K562 (cell line): ENCODE measurements around the gene IGSF23. TPM values are rescaled to one million over a fixed set of nuclear protein-coding genes. Genes with fewer than 3 reads are reported as not detected.

Experiments
- ATAC-seq: fragments of 200-7000 bp; cut with Tn5 transposase; 3 replicates; pipeline ENCODE4 v1.9.1; 2020; ENCODE audit warnings: moderate library complexity
- BruUV-seq: library from RNA; stranded (reverse); fragments of 400-500 nt; replicated peaks from 2 replicates; lab custom pipeline; 2021; lab: Mats Ljungman, UMichigan
- CTCF ChIA-PET: fragments of 300-600 bp; formaldehyde crosslinking; extraction: SDS; loops from one replicate; lab custom pipeline; 2021; ENCODE audit warnings: low intra/inter-chr PET ratio; lab: Yijun Ruan, JAX
- POLR2A ChIA-PET: fragments of 300-600, 350-650 bp; sonication (Branson Sonifier 250); formaldehyde crosslinking; extraction: SDS; loops from one replicate; lab custom pipeline; 2021; ENCODE audit warnings: antibody characterized with exemption, inconsistent platforms; lab: Yijun Ruan, JAX
- DNase-seq, 4 experiments: peaks; one replicate each; pipeline versions ENCODE4 v3.0.0 to v3.0.0-alpha.2; 2011 to 2018; ENCODE audit warnings: low spot score in 3 of 4, mixed read lengths in 3 of 4; ENCODE audit errors: extremely low read depth in 1 of 4
- FAIRE-seq: peaks from 2 replicates; lab custom pipeline; 2011; peaks lifted over from hg19 to GRCh38; lab: Jason Lieb, UNC
- H2AFZ ChIP-seq: 2 replicates; pipeline ENCODE4 v1.6.0; 2011; ENCODE audit warnings: low read depth, low read length, control low read depth, inconsistent platforms
- H3K27ac ChIP-seq: fragments of 200-600 bp; 3 replicates; pipeline ENCODE4 v1.8.0; 2011; ENCODE audit warnings: low read depth, mild to moderate bottlenecking, control low read depth, inconsistent platforms, low read length, moderate library complexity, mixed read lengths; ENCODE audit errors: extremely low read depth
- H3K27me3 ChIP-seq, 2 experiments: fragments of 300-600 bp in 1 of 2; 2 replicates in 1 of 2; 3 replicates in 1 of 2; pipeline versions ENCODE4 v1.6.0 to v1.8.0; 2011; ENCODE audit warnings: inconsistent platforms in 2 of 2, low read length in 2 of 2, mild to moderate bottlenecking in 1 of 2, mixed read lengths in 1 of 2, moderate library complexity in 1 of 2; ENCODE audit not compliant: control insufficient read depth in 2 of 2, insufficient read depth in 2 of 2
- H3K36me3 ChIP-seq: fragments of 300-600 bp; 3 replicates; pipeline ENCODE4 v1.8.0; 2011; ENCODE audit warnings: mild to moderate bottlenecking, low read length, inconsistent platforms; ENCODE audit not compliant: control insufficient read depth, insufficient read depth
- H3K4me1 ChIP-seq, 2 experiments: fragments of 200-600 bp in 1 of 2; replicated peaks in 1 of 2; 2 replicates in 1 of 2; 3 replicates in 1 of 2; pipeline versions ENCODE4 v1.5.1 to v1.8.0; 2011; ENCODE audit warnings: inconsistent platforms in 2 of 2, low read length in 2 of 2, mild to moderate bottlenecking in 1 of 2, mixed read lengths in 1 of 2, moderate library complexity in 1 of 2; ENCODE audit not compliant: control insufficient read depth in 2 of 2, insufficient read depth in 2 of 2
- H3K4me2 ChIP-seq: 2 replicates; pipeline ENCODE4 v1.6.1; 2011; ENCODE audit warnings: low read length, control low read depth, inconsistent platforms, mixed read lengths; ENCODE audit not compliant: insufficient read depth
- H3K4me3 ChIP-seq: fragments of 200-600 bp; sonication (generic), shearing (Covaris generic); 2 replicates; pipeline ENCODE4 v1.5.1; 2016; ENCODE audit warnings: control low read depth, inconsistent platforms
- H3K79me2 ChIP-seq: fragments of 200-600 bp; 3 replicates; pipeline ENCODE4 v1.8.0; 2011; ENCODE audit warnings: low read length, inconsistent platforms; ENCODE audit not compliant: control insufficient read depth, insufficient read depth
- H3K9ac ChIP-seq, 2 experiments: 2 replicates each; pipeline versions ENCODE4 v1.6.0 to v1.6.1; 2011; ENCODE audit warnings: low read depth in 2 of 2, low read length in 2 of 2, control low read depth in 1 of 2, inconsistent platforms in 1 of 2, mild to moderate bottlenecking in 1 of 2, mixed read lengths in 1 of 2; ENCODE audit not compliant: insufficient read depth in 1 of 2
- H3K9me1 ChIP-seq: one replicate; pipeline ENCODE4 v1.6.0; 2011; ENCODE audit warnings: inconsistent platforms, mild to moderate bottlenecking, low read length, moderate library complexity; ENCODE audit not compliant: control insufficient read depth, insufficient read depth
- H3K9me3 ChIP-seq: replicated peaks from 2 replicates; pipeline ENCODE4 v1.5.1; 2011; ENCODE audit warnings: low read depth, low read length, inconsistent platforms; ENCODE audit not compliant: control insufficient read depth, insufficient read depth
- H4K20me1 ChIP-seq: replicated peaks from 2 replicates; pipeline ENCODE4 v1.6.1; 2011; ENCODE audit warnings: low read length, inconsistent platforms, mixed read lengths; ENCODE audit not compliant: control insufficient read depth, insufficient read depth
- BRD9 ChIP-seq: fragments of 450-650 bp; IDR thresholded peaks from 2 replicates; pipeline ENCODE4 v1.6.1; 2018; ENCODE audit warnings: low read depth; ENCODE audit not compliant: partially characterized antibody
- ERF ChIP-seq: fragments of 450-650 bp; formaldehyde crosslinking; IDR thresholded peaks from 2 replicates; pipeline ENCODE4 v1.4.0; 2020; ENCODE audit warnings: mild to moderate bottlenecking, mixed read lengths
- KDM2B ChIP-seq: fragments of 250-450 bp; sonication (Bioruptor Pico); IDR thresholded peaks from 2 replicates; pipeline ENCODE4 v1.8.0; 2021; ENCODE audit warnings: mild to moderate bottlenecking, moderate library complexity
- MAFK ChIP-seq: IDR thresholded peaks from 2 replicates; pipeline ENCODE4 v1.6.1; 2011; ENCODE audit warnings: low read length, improper control_type of control experiment
- NRF1 ChIP-seq, 2 experiments: fragments of 450-650 bp; IDR thresholded peaks in 1 of 2; conservative IDR thresholded peaks in 1 of 2; 2 replicates each; pipeline ENCODE4 v1.6.1; 2014; ENCODE audit warnings: mild to moderate bottlenecking in 2 of 2
- RAD21 ChIP-seq, 2 experiments: fragments of 250-450 bp in 1 of 2; fragments of 450-650 bp in 1 of 2; sonication (Bioruptor Pico) in 1 of 2; formaldehyde crosslinking in 1 of 2; IDR thresholded peaks in 1 of 2; conservative IDR thresholded peaks in 1 of 2; 2 replicates each; pipeline versions ENCODE4 v1.4.0 to v1.8.0; 2020 to 2022; ENCODE audit warnings: mild to moderate bottlenecking in 2 of 2, moderate library complexity in 1 of 2
- ZNF239 ChIP-seq: fragments of 250-450 bp; sonication (Bioruptor Pico); IDR thresholded peaks from 2 replicates; pipeline ENCODE4 v1.4.0; 2020; ENCODE audit warnings: mild to moderate bottlenecking
- ZNF347 ChIP-seq: fragments of 450-650 bp; formaldehyde crosslinking; IDR thresholded peaks from 2 replicates; pipeline ENCODE4 v1.4.0; 2020; ENCODE audit warnings: low read depth, mild to moderate bottlenecking, moderate library complexity
- ZNF780A ChIP-seq: fragments of 250-450 bp; sonication (Bioruptor Pico); IDR thresholded peaks from 2 replicates; pipeline ENCODE4 v1.5.0; 2021; ENCODE audit warnings: mild to moderate bottlenecking
- WGBS: fragments of 100-300 bp; shearing (Covaris generic); methylation state at CpG from one replicate; pipeline ENCODE4 v1.1.6; 2016; ENCODE audit warnings: low coverage, mixed read lengths; ENCODE audit not compliant: insufficient coverage; ENCODE audit errors: missing lambda C conversion rate; 5-methylcytosine and 5-hydroxymethylcytosine counted together
- in situ Hi-C: fragments of 300-500 bp; cut with MboI; formaldehyde crosslinking; loops from 4 replicates; pipeline ENCODE4 v1.15.0; 2018; ENCODE audit warnings: inconsistent platforms, mixed read lengths
- intact Hi-C: fragments of 100-400 bp; cut with micrococcal nuclease; formaldehyde crosslinking; loops from 2 replicates; pipeline ENCODE4 v1.14.2; 2022
- polyA plus RNA-seq, 8 experiments: library from polyadenylated mRNA; depleted of rRNA in 4 of 8; stranded (reverse) in 5 of 8; unstranded in 3 of 8; fragments of >200 nt; fragmentation: Nextera tagmentation in 2 of 8; fragmentation: Illumina TruSeq in 1 of 8; extraction: Ambion mirVana in 2 of 8; extraction: Trizol in 1 of 8; gene quantifications; 2 replicates each; pipeline versions ENCODE4 v1.2.1 to v1.2.3, GENCODE V29; 2011 to 2014; ENCODE audit warnings: inconsistent platforms in 1 of 8, missing spikeins in 1 of 8
- total RNA-seq, 7 experiments: library from RNA; depleted of rRNA in 6 of 7; stranded (reverse); fragments of >200 nt in 6 of 7; fragmentation: Illumina TruSeq in 2 of 7; extraction: Trizol in 2 of 7; gene quantifications; 2 replicates each; pipeline versions ENCODE4 v1.2.1 to v1.2.3, GENCODE V29; 2011 to 2021; ENCODE audit warnings: low replicate concordance in 1 of 7
- TF ChIP-seq, protein P1 (sequence below): IDR thresholded peaks from 2 replicates; pipeline ENCODE4 v1.6.1; 2014; ENCODE audit warnings: antibody characterized with exemption
- TF ChIP-seq, protein P2 (sequence below): fragments of 450-650 bp; IDR thresholded peaks from 2 replicates; pipeline ENCODE4 v1.6.1; 2017; ENCODE audit warnings: antibody characterized with exemption

Gene IGSF23
- total and polyA plus RNA-seq, 9 of the 15 experiments (the other 6 are each of a cell fraction or from before 2014, with no cell fraction given), result not detected

DNA sequence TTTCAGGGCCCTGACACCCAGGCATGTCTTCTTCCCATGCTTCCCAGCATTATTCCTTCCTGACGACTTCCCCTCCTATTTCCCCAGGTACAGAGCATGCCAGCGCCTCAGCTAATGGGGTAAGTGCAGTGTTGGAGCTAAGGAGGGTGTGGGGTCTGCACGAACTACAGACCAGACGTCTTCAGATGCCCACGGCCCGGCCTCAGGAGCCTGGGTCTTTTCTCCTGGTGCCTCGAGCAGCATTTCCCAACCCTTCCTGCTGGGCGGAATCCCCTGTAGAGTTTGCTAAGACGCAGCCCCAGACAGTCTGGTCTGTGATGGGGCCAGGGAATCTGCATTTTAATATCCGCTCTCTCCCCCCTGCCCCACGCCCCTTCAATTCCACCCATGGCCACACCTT, 47.8 kb downstream of the IGSF23 start (continued):
- no peak for TF ChIP-seq BRD9

- no peak for DNase-seq
- Histone ChIP-seq H3K4me3 (no peak overlapping the region), H3K27me3 (no peaks in the 10 kb centered on the region), H4K20me1 (no peaks in the 10 kb centered on the region), H3K9me3 (no peaks in the 10 kb centered on the region), H3K9ac (peak overlapping the region in 1 of 2 experiments; percentile 3; a peak in 1 of 4 replicates), H3K9me1 (no peaks in the 10 kb centered on the region), H2AFZ (no peak overlapping the region; the same call in 1 of the 2 replicates), H3K27ac (no peak overlapping the region), H3K4me1 (peaks cover 0 to 9% of the 10 kb centered on the region in 2 experiments), H3K79me2 (no peaks in the 10 kb centered on the region), H3K36me3 (peaks cover 22% of the 10 kb centered on the region; the same call in 2 of the 3 replicates), H3K4me2 (no peak overlapping the region; the same call in 1 of the 2 replicates)
- TSS peak; percentile 17 for BruUV-seq
- in situ Hi-C loops (no loop called here), intact Hi-C loops (no loop called here)
- FAIRE-seq, result no peak
- ATAC-seq, result peak; percentile 39; the same call in 2 of the 3 replicates
- ChIA-PET POLR2A (interaction anchor here (0.5 to 1.2 kb wide), 4 partner anchors 14 to 85 kb away, joined by 3 read pairs; no protein-coding TSS in a partner anchor), CTCF (no interaction called here)
- 29% methylated on average over 7 of the region's 7 CpGs for WGBS
- no peak for TF ChIP-seq ERF
- TF ChIP-seq NRF1 (conservative IDR thresholded peaks at IDR 0.05 in 1 of 2, IDR thresholded peaks at IDR 0.05 in 1 of 2), result 0 out of 4 replicates have a peak, but pooled peaks of 1 of the 2 experiments have one; percentile 11
- TF ChIP-seq KDM2B (CRISPR knock-in tag), result no peak
- TF ChIP-seq MAFK, result no peak
- TF ChIP-seq RAD21 (CRISPR knock-in tag; conservative IDR thresholded peaks at IDR 0.05 in 1 of 2, IDR thresholded peaks at IDR 0.05 in 1 of 2), result no peak
- no peak for TF ChIP-seq ZNF780A (CRISPR knock-in tag)
- no peak for TF ChIP-seq ZNF347 (CRISPR knock-in tag)
- TF ChIP-seq, protein P1, sequence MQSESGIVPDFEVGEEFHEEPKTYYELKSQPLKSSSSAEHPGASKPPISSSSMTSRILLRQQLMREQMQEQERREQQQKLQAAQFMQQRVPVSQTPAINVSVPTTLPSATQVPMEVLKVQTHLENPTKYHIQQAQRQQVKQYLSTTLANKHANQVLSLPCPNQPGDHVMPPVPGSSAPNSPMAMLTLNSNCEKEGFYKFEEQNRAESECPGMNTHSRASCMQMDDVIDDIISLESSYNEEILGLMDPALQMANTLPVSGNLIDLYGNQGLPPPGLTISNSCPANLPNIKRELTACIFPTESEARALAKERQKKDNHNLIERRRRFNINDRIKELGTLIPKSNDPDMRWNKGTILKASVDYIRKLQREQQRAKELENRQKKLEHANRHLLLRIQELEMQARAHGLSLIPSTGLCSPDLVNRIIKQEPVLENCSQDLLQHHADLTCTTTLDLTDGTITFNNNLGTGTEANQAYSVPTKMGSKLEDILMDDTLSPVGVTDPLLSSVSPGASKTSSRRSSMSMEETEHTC, result no peak
- TF ChIP-seq ZNF239 (CRISPR knock-in tag), result no peak
- TF ChIP-seq, protein P2, sequence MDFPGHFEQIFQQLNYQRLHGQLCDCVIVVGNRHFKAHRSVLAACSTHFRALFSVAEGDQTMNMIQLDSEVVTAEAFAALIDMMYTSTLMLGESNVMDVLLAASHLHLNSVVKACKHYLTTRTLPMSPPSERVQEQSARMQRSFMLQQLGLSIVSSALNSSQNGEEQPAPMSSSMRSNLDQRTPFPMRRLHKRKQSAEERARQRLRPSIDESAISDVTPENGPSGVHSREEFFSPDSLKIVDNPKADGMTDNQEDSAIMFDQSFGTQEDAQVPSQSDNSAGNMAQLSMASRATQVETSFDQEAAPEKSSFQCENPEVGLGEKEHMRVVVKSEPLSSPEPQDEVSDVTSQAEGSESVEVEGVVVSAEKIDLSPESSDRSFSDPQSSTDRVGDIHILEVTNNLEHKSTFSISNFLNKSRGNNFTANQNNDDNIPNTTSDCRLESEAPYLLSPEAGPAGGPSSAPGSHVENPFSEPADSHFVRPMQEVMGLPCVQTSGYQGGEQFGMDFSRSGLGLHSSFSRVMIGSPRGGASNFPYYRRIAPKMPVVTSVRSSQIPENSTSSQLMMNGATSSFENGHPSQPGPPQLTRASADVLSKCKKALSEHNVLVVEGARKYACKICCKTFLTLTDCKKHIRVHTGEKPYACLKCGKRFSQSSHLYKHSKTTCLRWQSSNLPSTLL, result no peak
Measured at GRCh38 chr19:44661904-44662303, 48.5 kb downstream of the IGSF23 start.
